Breast epithelium (tissue), 3 donors: ENCODE measurements around the gene TAF10.

ENCODE experiments used
- POLR2A ChIP-seq: fragments of 450-650 bp; IDR thresholded peaks from one replicate; pipeline ENCODE4 v1.6.1; 2016; ENCODE audit warnings: antibody characterized with exemption, mild to moderate bottlenecking, moderate library complexity
- POLR2AphosphoS5 ChIP-seq, 3 donors: sonication (generic); formaldehyde crosslinking; IDR thresholded peaks; one replicate each; pipeline ENCODE4 v1.6.1; 2017; ENCODE audit warnings: antibody characterized with exemption in 3 of 3
- TF ChIP-seq, protein P1 (sequence below), 3 donors: fragments of 450-650 bp; IDR thresholded peaks; one replicate each; pipeline ENCODE4 v1.5.1; 2016 to 2017; ENCODE audit warnings: antibody characterized with exemption in 3 of 3, mild to moderate bottlenecking in 3 of 3, moderate library complexity in 3 of 3

DNA sequence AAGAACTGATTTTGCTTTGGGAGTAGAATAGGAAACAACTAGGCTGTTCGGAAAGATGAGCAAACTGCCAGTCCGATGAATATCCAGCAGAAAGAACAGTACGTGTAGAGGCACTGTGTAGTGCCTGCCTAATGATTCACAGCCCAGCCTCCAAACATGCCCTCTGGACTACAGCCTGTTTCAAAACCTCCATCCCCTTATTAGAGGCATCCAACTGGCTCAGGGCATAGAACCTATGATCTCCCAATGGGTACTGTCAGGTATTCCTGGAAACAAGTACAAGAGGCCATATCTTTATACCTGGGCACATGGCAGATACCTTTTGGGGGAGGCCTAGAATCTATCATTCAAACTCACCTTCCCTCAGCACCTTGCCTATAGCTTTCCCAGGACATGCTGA, 13.5 kb downstream of the TAF10 start:
- TF ChIP-seq, protein P1, sequence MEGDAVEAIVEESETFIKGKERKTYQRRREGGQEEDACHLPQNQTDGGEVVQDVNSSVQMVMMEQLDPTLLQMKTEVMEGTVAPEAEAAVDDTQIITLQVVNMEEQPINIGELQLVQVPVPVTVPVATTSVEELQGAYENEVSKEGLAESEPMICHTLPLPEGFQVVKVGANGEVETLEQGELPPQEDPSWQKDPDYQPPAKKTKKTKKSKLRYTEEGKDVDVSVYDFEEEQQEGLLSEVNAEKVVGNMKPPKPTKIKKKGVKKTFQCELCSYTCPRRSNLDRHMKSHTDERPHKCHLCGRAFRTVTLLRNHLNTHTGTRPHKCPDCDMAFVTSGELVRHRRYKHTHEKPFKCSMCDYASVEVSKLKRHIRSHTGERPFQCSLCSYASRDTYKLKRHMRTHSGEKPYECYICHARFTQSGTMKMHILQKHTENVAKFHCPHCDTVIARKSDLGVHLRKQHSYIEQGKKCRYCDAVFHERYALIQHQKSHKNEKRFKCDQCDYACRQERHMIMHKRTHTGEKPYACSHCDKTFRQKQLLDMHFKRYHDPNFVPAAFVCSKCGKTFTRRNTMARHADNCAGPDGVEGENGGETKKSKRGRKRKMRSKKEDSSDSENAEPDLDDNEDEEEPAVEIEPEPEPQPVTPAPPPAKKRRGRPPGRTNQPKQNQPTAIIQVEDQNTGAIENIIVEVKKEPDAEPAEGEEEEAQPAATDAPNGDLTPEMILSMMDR (IDR thresholded peaks at IDR 0.05) = no peak
- TF ChIP-seq POLR2A (no peak), POLR2AphosphoS5 (IDR thresholded peaks at IDR 0.05) (no peak)
